ENCODE data around the gene RPS15. TPM values are rescaled to one million over a fixed set of nuclear protein-coding genes. Genes with fewer than 3 reads are reported as not detected.

Gene RPS15
- total and polyA plus RNA-seq, 9 of the 15 experiments (the other 6 are each of a cell fraction or from before 2014, with no cell fraction given), result 605 to 2,791 (median 957) TPM

- TF ChIP-seq TFAP4 (CRISPR knock-in tag; IDR thresholded peaks at IDR 0.05; ENCODE audit: borderline replicate concordance), result no peak
- no peak for TF ChIP-seq ZNF407 (IDR thresholded peaks at IDR 0.05; ENCODE audit: low read depth)
- no peak for TF ChIP-seq FOXP1 (CRISPR knock-in tag; IDR thresholded peaks at IDR 0.05)
- TF ChIP-seq ATF6 (CRISPR knock-in tag; IDR thresholded peaks at IDR 0.05), result no peak
- no peak for TF ChIP-seq ETS2 (tag; IDR thresholded peaks at IDR 0.05; ENCODE audit: borderline replicate concordance, poor library complexity, severe bottlenecking)
- no peak for TF ChIP-seq CREB1 (IDR thresholded peaks at IDR 0.05)
- peak; percentile 12; the same call in 1 of the 2 replicates for TF ChIP-seq CREB1 (CRISPR knock-in tag; IDR thresholded peaks at IDR 0.05)
- TF ChIP-seq HOMEZ (CRISPR knock-in tag; IDR thresholded peaks at IDR 0.05), result no peak
- no peak for TF ChIP-seq ZNF140 (CRISPR knock-in tag; IDR thresholded peaks at IDR 0.05)
- no peak for TF ChIP-seq IRF1 (CRISPR knock-in tag; IDR thresholded peaks at IDR 0.05; ENCODE audit: borderline replicate concordance)
- TF ChIP-seq CBX2 (IDR thresholded peaks at IDR 0.05; ENCODE audit: insufficient read depth, low read length, poor library complexity, severe bottlenecking), result no peak
- TF ChIP-seq ILF3 (IDR thresholded peaks at IDR 0.05; ENCODE audit: borderline replicate concordance), result 0 out of 2 replicates have a peak, but pooled peaks have one; percentile 26
Measured at GRCh38 chr19:1401138-1401888, 36.9 kb upstream of the RPS15 start, which contains the start of gene GAMT (continued).

Data from K562 (cell line).